OCI-LY7 (cell line): Measurements from ENCODE around the gene OSM. TPM values are rescaled to one million over a fixed set of nuclear protein-coding genes. Genes with fewer than 3 reads are reported as not detected.

Experiments
- BruUV-seq: library from RNA; stranded (reverse); fragments of 400-500 nt; replicated peaks from 2 replicates; lab custom pipeline; 2021; lab: Mats Ljungman, UMichigan
- CTCF ChIA-PET: fragments of 300-600 bp; sonication (Branson Sonifier 250); formaldehyde crosslinking; loops from one replicate; lab custom pipeline; 2022; ENCODE audit warnings: antibody characterized with exemption; ENCODE audit not compliant: unreplicated experiment; lab: Charles Lee
- POLR2A ChIA-PET: fragments of 300-600 bp; sonication (Branson Sonifier 250); formaldehyde crosslinking; loops from one replicate; lab custom pipeline; 2022; ENCODE audit warnings: antibody characterized with exemption; lab: Charles Lee
- DNase-seq: peaks from one replicate; pipeline ENCODE4 v3.0.0-alpha.2; 2015; ENCODE audit warnings: low spot score
- H2AFZ ChIP-seq: fragments of 200-600 bp; sonication (generic), shearing (Covaris generic); 2 replicates; pipeline ENCODE4 v1.6.1; 2014; ENCODE audit warnings: mild to moderate bottlenecking, antibody characterized with exemption, low read length, moderate library complexity
- H3K27ac ChIP-seq: fragments of 200-600 bp; sonication (generic); 2 replicates; pipeline ENCODE4 v1.5.1; 2014; ENCODE audit warnings: mixed run types, low read depth, mild to moderate bottlenecking, moderate library complexity, low read length, inconsistent platforms; ENCODE audit not compliant: poor library complexity, severe bottlenecking
- H3K36me3 ChIP-seq: fragments of 200-600 bp; sonication (generic); 2 replicates; pipeline ENCODE4 v1.6.1; 2014; ENCODE audit warnings: mild to moderate bottlenecking, antibody characterized with exemption, low read length, moderate library complexity, mixed read lengths; ENCODE audit not compliant: insufficient read depth
- H3K4me1 ChIP-seq: fragments of 200-600 bp; sonication (generic); 2 replicates; pipeline ENCODE4 v1.5.1; 2014; ENCODE audit warnings: mild to moderate bottlenecking, low read length; ENCODE audit not compliant: insufficient read depth, poor library complexity, severe bottlenecking
- H3K4me2 ChIP-seq: fragments of 200-600 bp; sonication (generic); 2 replicates; pipeline ENCODE4 v1.6.1; 2014; ENCODE audit warnings: mild to moderate bottlenecking, low read length
- H3K4me3 ChIP-seq: fragments of 200-600 bp; sonication (generic); 2 replicates; pipeline ENCODE4 v1.5.1; 2014; ENCODE audit warnings: mild to moderate bottlenecking, low read depth, low read length; ENCODE audit not compliant: poor library complexity, severe bottlenecking
- H3K79me2 ChIP-seq: fragments of 200-600 bp; sonication (generic); 2 replicates; pipeline ENCODE4 v1.6.1; 2016; ENCODE audit warnings: low read depth, mild to moderate bottlenecking, low read length, moderate library complexity, mixed read lengths; ENCODE audit not compliant: insufficient read depth
- H3K9me2 ChIP-seq: fragments of 200-600 bp; sonication (generic); 2 replicates; pipeline ENCODE4 v1.6.1; 2016; ENCODE audit warnings: mild to moderate bottlenecking, low read length, mixed read lengths; ENCODE audit not compliant: insufficient read depth
- H3K9me3 ChIP-seq: fragments of 200-600 bp; sonication (generic); 2 replicates; pipeline ENCODE4 v1.6.1; 2014; ENCODE audit warnings: mild to moderate bottlenecking, mixed run types, low read length, mixed read lengths
- H4K20me1 ChIP-seq: fragments of 200-600 bp; sonication (generic); 2 replicates; pipeline ENCODE4 v1.6.1; 2014; ENCODE audit warnings: mild to moderate bottlenecking, antibody characterized with exemption, low read length, moderate library complexity, mixed read lengths; ENCODE audit not compliant: insufficient read depth
- EZH2phosphoT487 ChIP-seq: fragments of 200-600 bp; sonication (generic); IDR thresholded peaks from 2 replicates; pipeline ENCODE4 v1.6.1; 2018; ENCODE audit warnings: low read depth, borderline replicate concordance, mild to moderate bottlenecking, mixed run types, antibody characterized with exemption, low read length, moderate library complexity, mixed read lengths
- intact Hi-C: fragments of 100-400 bp; cut with micrococcal nuclease; formaldehyde crosslinking; loops from one replicate; pipeline ENCODE4 v1.10.0; 2022; ENCODE audit not compliant: unreplicated experiment
- total RNA-seq, 2 experiments: library from RNA; depleted of rRNA in 1 of 2; stranded (reverse); fragments of >200 nt in 1 of 2; shearing (Covaris generic) in 1 of 2; gene quantifications; 2 replicates each; pipeline ENCODE4 v1.2.3, GENCODE V29; 2014 to 2022
- TF ChIP-seq, protein P1 (sequence below): fragments of 200-600 bp; sonication (generic); conservative IDR thresholded peaks from 2 replicates; pipeline ENCODE4 v1.5.1; 2014; ENCODE audit warnings: mild to moderate bottlenecking, antibody characterized with exemption, low read length, moderate library complexity, mixed read lengths

The OSM gene
- total RNA-seq, 2 experiments from 2014 or later = 0.91 TPM; not detected in 1

- ChIA-PET CTCF (no interaction called here), POLR2A (no interaction called here)
- TF ChIP-seq, protein P1, sequence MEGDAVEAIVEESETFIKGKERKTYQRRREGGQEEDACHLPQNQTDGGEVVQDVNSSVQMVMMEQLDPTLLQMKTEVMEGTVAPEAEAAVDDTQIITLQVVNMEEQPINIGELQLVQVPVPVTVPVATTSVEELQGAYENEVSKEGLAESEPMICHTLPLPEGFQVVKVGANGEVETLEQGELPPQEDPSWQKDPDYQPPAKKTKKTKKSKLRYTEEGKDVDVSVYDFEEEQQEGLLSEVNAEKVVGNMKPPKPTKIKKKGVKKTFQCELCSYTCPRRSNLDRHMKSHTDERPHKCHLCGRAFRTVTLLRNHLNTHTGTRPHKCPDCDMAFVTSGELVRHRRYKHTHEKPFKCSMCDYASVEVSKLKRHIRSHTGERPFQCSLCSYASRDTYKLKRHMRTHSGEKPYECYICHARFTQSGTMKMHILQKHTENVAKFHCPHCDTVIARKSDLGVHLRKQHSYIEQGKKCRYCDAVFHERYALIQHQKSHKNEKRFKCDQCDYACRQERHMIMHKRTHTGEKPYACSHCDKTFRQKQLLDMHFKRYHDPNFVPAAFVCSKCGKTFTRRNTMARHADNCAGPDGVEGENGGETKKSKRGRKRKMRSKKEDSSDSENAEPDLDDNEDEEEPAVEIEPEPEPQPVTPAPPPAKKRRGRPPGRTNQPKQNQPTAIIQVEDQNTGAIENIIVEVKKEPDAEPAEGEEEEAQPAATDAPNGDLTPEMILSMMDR = no peak
- no peak for TF ChIP-seq EZH2phosphoT487
- Histone ChIP-seq H3K36me3 (no peaks in the 10 kb centered on the region), H3K4me3 (no peak overlapping the region), H3K9me3 (no peaks in the 10 kb centered on the region), H3K4me2 (no peak overlapping the region), H3K9me2 (no peaks in the 10 kb centered on the region), H2AFZ (no peak overlapping the region), H4K20me1 (no peaks in the 10 kb centered on the region), H3K27ac (no peak overlapping the region), H3K4me1 (no peaks in the 10 kb centered on the region), H3K79me2 (no peaks in the 10 kb centered on the region)
- no TSS peak for BruUV-seq
- intact Hi-C loops = no loop called here
- no peak for DNase-seq
Measured at GRCh38 chr22:30214703-30215407, 51.8 kb downstream of the OSM start.

DNA sequence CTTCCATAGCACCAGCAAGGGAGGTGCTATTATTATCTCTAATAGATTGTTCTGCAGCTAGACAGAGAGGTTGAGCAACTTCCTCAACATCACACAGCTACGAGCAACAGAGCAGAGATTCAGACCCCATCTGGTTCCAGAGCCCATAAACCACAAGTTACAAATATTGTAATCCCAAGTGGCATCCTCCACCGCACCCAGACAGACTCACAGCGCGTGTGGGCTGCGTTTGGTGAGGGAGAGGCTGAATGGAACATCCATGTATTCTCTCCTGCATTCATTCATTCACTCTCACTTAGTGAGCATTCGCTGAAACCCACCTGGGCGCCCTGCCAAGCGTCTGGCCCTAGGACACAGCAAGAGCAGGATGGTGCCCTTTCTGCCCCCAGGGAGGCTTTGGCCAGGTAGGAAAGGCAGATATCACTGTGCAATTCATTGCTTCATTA, 53.6 kb downstream of the OSM start:
- no peak overlapping the region for H3K4me3 ChIP-seq
- H3K4me2 ChIP-seq = no peak overlapping the region

More for the DNA sequence above, 53.6 kb downstream of the OSM start:
- no peak overlapping the region for H3K27ac ChIP-seq
- H3K79me2 ChIP-seq = no peaks in the 10 kb centered on the region
- no peaks in the 10 kb centered on the region for H3K36me3 ChIP-seq
- BruUV-seq = no TSS peak
- CTCF ChIA-PET = no interaction called here
- H3K9me2 ChIP-seq = no peaks in the 10 kb centered on the region
- no peak for TF ChIP-seq EZH2phosphoT487
- TF ChIP-seq, protein P1 = no peak
- DNase-seq = no peak
- no peaks in the 10 kb centered on the region for H3K4me1 ChIP-seq
- no peak overlapping the region for H2AFZ ChIP-seq
- POLR2A ChIA-PET = no interaction called here
- H3K9me3 ChIP-seq = no peaks in the 10 kb centered on the region
- intact Hi-C loops = no loop called here
- H4K20me1 ChIP-seq = no peaks in the 10 kb centered on the region

Other genes with a start within 250 kb of the OSM start
- gene HORMAD2, start 186.4 kb downstream of the OSM start, total RNA-seq (2014; rRNA removed; shearing (Covaris generic)) = 0.39 TPM in 1 of 2 replicates, not detected in the other
- not detected in 2 replicates for gene HORMAD2, start 186.4 kb downstream of the OSM start, total RNA-seq (2022)
- 0.06 TPM in 1 of 2 replicates, not detected in the other for gene LIF, start 20.1 kb downstream of the OSM start, total RNA-seq (2014; rRNA removed; shearing (Covaris generic))
- gene LIF, start 20.1 kb downstream of the OSM start, total RNA-seq (2022) = not detected in 2 replicates
- gene CASTOR1, start 22.7 kb upstream of the OSM start, total RNA-seq (2014; rRNA removed; shearing (Covaris generic)) = 3.5 and 9.1 TPM in 2 replicates
- 4.3 and 4.5 TPM in 2 replicates for gene CASTOR1, start 22.7 kb upstream of the OSM start, total RNA-seq (2022)
- 15.1 and 15.9 TPM in 2 replicates for gene TBC1D10A, start 60.1 kb upstream of the OSM start, total RNA-seq (2014; rRNA removed; shearing (Covaris generic))
- gene TBC1D10A, start 60.1 kb upstream of the OSM start, total RNA-seq (2022) = 16.2 and 22.5 TPM in 2 replicates
- gene SF3A1, start 90.0 kb upstream of the OSM start, total RNA-seq (2014; rRNA removed; shearing (Covaris generic)) = 44.9 and 71.8 TPM in 2 replicates
- 199 and 200 TPM in 2 replicates for gene SF3A1, start 90.0 kb upstream of the OSM start, total RNA-seq (2022)
- gene CCDC157, start 90.2 kb upstream of the OSM start, total RNA-seq (2014; rRNA removed; shearing (Covaris generic)) = 3.4 and 4.7 TPM in 2 replicates
- gene CCDC157, start 90.2 kb upstream of the OSM start, total RNA-seq (2022) = 3.1 and 3.3 TPM in 2 replicates
- 6.9 and 8.0 TPM in 2 replicates for gene RNF215, start 120.6 kb upstream of the OSM start, total RNA-seq (2014; rRNA removed; shearing (Covaris generic))
- 12.3 and 13.8 TPM in 2 replicates for gene RNF215, start 120.6 kb upstream of the OSM start, total RNA-seq (2022)
- 0.22 and 0.31 TPM in 2 replicates for gene SEC14L2, start 130.2 kb upstream of the OSM start, total RNA-seq (2014; rRNA removed; shearing (Covaris generic))
- 0.11 and 0.18 TPM in 2 replicates for gene SEC14L2, start 130.2 kb upstream of the OSM start, total RNA-seq (2022)
- gene MTFP1, start 158.9 kb upstream of the OSM start, total RNA-seq (2014; rRNA removed; shearing (Covaris generic)) = 70.5 and 81.9 TPM in 2 replicates
- gene MTFP1, start 158.9 kb upstream of the OSM start, total RNA-seq (2022) = 63.6 and 83.2 TPM in 2 replicates
- not detected in 2 replicates for gene SEC14L3, start 205.2 kb upstream of the OSM start, total RNA-seq (2014; rRNA removed; shearing (Covaris generic))
- not detected in 2 replicates for gene SEC14L3, start 205.2 kb upstream of the OSM start, total RNA-seq (2022)
- not detected in 2 replicates for gene SEC14L4, start 238.8 kb upstream of the OSM start, total RNA-seq (2014; rRNA removed; shearing (Covaris generic))
- gene SEC14L4, start 238.8 kb upstream of the OSM start, total RNA-seq (2022) = not detected in 2 replicates